ENCODE data around the gene CACNA2D3.
"Not testable (repeated sequence)": the region's sequence is repeated elsewhere in the genome, so short reads cannot be mapped to it uniquely, and the experiment has no call there.

CACNA2D3 gene

DNA sequence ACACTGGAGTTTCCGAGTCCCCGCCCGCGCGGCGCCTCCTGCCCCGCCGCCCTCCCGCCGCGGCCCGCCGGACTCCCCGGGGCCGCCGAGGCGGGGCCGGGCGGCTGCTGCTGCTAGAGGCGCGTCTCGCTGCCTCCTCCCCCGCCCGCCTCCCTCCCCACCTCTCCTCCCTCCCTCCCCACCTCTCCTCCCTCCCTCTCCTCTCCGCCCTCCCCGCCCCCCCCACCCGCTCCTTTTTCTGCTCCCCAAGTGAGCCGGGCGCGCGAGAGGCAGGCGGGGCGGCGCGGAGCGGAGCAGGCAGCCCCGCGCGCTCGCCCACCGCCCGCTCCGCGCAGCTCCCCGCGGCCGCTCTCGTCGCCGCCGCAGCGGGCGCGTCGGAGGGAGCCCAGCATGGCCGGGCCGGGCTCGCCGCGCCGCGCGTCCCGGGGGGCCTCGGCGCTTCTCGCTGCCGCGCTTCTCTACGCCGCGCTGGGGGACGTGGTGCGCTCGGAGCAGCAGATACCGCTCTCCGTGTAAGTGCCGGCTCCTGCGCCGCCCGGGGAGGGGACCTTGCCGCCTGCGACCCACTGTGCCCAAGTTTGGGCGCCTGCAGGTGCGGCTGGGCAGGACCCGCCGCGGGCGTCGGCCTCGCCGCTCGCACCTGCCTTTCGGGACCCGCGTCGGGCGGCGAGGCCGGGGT, at the start of gene CACNA2D3:
TSS of gene CACNA2D3 (plus strand) at position 229 of the 679 bp plus-strand sequence.
- FAIRE-seq, result no peak

GRCh38 chr3:54073386-54073785, 49.0 kb upstream of the CACNA2D3 start:
- FAIRE-seq, result no peak

DNA sequence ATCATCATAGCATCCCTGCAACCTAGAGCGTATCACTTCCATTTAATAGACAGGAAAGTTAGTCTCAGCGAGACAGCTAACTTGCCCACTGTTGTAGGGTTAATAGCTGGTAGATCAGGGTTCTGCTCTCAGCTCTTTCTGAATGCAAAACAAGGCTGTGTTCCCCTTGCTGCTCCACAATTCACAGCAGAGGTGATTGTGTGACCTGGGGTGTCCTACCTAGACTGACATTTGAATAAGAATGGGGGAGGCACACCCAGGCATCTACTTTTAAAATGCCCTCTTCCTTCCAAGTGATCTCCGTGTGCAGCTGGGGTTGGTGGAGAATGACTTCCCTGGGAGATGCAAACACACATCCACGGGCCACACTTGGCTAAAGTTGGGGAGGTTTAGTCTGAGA, 43.0 kb upstream of the CACNA2D3 start:
- FAIRE-seq, result no peak

DNA sequence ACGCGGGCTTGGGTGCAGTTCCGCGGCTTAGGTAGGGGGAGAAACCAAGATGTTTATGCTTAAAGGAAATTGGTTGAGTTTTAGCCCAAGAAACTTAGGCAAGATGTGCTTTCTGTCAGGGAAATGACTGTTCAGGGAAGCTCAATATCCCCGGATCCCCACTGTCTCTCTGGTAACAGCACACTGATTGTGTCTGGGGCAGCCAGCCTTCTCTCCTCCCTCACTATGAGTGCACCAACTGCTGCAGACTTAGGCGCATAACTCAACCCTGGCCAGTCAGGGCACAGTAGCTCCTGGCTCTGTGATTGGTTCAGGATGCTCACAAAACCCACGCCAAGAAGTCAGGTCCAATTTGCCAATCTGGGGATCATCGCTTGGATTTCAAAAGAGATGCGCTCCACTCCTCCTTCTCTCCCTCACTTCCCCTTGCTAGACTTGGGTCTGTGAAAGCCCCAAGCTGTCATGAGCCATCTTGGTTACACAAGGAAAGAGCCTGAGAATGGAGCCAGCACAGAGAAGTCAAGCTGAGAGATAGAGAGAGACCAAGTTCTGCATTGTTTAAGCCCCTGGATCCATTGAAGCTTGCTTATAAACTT, 42.5 kb upstream of the CACNA2D3 start:
- no peak for FAIRE-seq

DNA sequence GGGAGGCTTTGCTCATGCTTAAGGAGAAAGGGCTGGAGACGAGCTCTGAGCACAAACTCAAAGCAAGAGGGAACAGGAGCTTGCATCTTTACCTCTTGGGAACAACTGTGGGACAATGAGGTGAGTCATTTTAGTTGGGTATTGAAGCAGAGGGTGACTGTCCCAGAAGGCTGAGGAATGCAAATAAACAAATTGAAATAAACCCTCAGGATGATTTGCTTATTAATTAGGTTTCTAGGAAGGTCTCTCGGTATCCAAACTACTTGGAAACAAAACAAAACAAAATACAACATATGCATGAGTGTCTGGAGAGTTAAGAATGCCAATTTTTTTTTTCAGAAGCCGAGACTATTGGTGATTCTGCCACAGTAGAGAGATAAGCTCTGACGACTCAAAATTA, 38.4 kb upstream of the CACNA2D3 start:
- FAIRE-seq, result no peak

GRCh38 chr3:54085936-54086335, 36.4 kb upstream of the CACNA2D3 start:
- FAIRE-seq, result no peak

DNA sequence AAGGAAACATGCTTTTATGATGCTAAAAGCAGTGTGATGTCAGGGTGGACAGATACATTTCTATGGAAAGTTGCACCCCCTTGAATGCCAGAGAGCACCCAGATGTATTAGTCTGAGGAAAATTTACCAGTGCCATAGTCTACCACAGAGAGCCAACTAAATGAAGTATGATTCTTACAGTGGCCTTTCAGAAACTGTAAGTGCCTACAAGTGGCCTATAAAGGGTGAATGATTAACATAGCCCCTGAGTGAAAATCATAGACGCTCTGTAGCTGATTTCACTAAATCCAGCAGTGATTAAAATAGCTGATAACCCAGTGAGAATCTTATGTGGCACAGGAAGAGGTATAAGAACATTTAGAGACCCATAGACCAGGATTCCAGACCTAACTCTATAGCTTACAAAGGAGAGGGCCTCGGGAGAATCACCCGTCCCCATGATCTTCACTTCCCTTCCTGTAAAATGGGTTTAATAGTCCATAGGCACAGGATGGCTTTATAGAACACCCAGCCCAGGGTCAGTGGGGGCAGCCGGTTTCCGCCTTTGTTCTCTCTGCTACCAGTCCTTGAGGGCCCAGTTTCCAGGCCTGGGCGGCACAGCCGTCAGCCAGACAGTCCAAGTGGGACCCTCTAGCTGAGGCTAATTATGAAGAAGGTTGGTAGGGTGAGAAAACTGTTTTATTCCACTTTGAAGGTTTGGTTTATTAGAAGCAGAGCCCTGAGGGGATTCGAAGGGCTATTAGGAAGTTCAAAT, 35.5 kb upstream of the CACNA2D3 start:
- no peak for FAIRE-seq

- no peak for FAIRE-seq
These were observed 34.6 kb upstream of the CACNA2D3 start for GRCh38 chr3:54087581-54088410.

GRCh38 chr3:54093491-54094248, 28.7 kb upstream of the CACNA2D3 start:
- FAIRE-seq, result no peak

DNA sequence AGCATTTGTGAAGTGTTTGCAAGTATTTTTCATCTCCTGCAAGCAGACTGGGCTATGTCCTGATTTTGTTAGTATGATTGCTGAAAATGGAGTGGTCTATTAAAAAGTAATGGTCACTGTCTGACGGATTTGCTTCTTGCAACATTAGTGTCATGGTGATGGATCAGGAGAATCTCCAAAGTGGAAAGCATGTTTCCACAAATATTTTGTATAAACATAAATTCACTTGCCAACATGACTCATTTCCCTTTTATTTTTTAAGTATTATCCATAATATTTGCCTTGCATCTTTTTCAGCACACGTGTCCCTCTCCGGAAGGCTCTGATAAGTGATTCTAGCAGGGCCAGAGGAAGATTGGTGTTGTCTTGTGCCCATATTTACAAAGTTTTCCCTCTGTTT, 27.4 kb upstream of the CACNA2D3 start:
- no peak for FAIRE-seq

- no peak for FAIRE-seq
These were observed 23.0 kb upstream of the CACNA2D3 start for GRCh38 chr3:54099381-54099780.

GRCh38 chr3:54104084-54104483, 18.3 kb upstream of the CACNA2D3 start:
- no peak for FAIRE-seq

DNA sequence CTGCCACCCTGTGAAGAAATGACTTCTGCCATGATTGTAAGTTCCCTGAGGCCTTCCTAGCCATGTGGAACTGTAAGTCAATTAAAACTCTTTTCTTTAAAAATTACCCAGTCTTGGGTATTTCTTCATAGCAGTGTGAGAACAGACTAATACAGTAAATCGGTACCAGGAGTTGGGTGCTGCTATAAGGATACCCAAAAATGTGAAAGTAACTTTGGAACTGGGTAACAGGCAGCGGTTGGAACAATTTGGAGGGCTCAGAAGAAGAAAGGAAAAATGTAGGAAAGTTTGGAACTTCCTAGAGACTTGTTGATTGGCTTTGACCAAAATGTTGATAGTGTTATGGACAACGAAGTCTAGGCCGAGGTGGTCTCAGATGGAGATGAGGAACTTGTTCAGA, 6.2 kb upstream of the CACNA2D3 start:
- not testable (repeated sequence) for FAIRE-seq

DNA sequence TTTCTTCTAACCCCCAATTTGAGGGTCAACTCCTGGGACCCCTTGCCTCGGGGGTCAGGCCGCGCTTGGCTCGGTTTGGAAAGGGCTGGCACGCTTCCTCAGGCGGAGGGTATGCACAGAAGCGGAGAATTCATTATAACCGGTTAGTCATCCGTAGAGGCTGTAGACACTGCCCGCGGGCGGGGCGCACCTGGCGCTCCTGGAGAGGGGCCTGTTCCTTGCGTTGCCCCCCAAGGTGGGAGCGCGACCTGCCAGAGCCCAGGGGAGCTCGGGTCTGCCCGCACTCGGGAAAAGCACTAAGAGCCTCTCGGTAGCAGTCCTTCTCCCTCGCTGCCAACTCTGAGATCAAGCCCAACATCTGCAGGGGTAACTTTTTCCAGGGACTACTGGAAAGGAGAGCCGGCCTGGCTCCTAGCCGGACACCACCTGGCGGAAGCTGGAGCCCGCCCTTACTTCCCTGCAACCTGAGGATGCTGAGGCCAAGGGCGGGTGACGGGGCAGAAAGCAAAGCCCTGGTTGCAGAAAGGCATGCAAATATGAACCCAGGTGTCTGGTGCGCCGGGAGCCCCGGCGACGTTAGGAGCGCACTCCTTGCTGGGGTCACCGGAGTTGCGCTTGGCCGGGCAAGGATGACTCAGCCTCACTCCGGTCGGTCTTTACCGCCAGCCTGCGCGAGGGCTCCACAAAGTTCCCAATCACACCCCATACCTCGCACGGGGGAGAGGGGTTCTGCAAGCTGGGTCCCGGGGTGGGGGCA, 1.5 kb upstream of the CACNA2D3 start:
- FAIRE-seq, result no peak

- no peak for FAIRE-seq
These were observed 683 bp upstream of the CACNA2D3 start for GRCh38 chr3:54121414-54122323.

DNA sequence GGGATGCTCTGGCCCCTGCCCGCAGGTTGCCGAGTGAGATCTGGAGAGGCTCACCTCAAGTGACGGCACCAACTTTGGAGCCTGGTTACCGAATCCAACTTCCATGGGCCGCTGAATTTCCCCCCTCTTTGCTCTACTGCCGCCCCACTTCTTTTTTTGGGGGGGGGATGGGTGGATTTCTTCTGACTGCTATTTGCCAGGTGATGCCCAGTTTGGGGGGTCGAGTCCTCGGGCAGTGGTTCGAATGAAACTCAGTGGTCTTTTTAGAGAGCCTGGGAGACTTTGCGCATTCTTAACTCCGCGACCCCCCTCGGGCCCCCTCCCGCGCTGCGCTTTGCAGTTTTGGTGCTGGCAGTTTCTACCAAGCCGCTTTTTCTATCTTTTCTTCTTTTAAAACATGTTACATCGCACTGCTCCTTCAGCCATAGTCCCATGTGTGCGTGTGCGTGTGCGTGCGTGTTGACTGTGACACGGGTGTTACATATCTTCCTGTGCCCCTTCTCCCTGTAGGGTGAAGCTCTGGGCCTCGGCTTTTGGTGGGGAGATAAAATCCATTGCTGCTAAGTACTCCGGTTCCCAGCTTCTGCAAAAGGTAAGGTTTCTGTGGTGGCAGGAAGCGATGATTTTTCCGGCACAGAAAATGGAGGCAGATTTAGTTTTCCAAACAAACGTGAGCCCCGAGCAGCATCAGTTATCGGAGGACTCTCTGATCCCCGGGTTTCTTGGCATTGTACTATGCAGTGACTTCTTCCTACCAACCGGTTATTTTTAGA, 837 bp downstream of the CACNA2D3 start:
- no peak for FAIRE-seq

DNA sequence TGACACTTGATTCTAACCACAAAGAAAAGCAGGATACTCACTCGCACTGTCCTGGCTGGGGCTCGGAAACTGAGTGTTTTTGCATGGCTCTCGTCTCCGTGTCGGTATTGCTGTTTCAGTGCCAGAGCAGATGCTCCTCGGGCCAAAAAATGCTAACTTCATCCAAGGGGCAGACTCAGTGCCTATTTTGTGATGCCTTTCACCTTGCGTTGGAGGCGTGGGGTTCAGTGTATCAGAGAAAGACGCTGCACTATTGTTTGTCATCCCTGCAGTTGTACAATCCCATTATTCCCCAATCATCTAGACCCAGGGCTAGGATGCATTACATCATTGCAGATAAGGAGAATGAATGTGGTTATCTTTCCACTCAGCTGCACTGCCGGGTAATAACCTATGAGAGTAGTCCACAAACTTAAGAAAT, 1.4 kb downstream of the CACNA2D3 start:
- FAIRE-seq, result no peak

DNA sequence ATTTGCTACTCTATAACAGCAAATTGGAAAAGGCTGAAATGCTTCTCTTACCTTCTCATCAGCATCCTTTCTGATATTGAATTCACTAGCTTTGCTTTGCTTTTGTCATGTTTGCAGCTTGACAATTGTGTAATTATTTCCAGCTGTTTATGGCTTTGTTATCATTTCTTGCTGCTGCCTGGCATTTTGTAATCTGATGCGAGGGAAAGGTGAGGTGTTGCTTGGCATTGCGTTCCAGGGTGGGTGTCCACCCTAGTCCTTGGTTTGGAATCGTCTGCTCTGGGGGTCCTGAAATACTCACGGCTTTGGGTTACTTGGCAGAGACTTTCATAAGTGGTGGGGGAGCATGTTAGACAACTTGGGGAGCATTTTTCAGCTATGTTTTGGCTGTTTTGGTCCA, 2.9 kb downstream of the CACNA2D3 start:
- FAIRE-seq, result no peak

DNA sequence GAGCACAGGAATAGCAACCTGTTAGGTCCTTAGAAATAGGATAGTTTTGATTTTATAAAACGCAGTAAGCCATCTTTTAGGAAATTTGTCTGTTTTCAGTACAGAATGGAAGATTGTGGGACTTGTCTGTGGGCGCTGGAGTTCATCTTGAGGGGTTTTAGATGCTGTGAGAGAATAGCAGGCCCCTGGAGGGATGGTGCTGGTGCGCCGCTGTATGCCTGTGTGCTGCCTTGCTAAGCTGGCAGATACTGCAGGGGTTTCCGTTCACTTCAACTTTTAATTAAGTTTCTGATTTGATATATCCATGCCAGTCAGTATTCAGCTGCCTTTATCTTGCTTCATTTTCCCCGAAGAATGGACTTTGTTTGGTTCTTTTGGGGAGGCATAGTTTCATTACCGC, 4.2 kb downstream of the CACNA2D3 start:
- FAIRE-seq, result no peak
